Spleen (tissue), 11 donors: ENCODE results near the gene OTUD3. TPM values are rescaled to one million over a fixed set of nuclear protein-coding genes. Genes with fewer than 3 reads are reported as not detected.
A peak's percentile ranks its signal among the peaks of the same experiment; 100 is the strongest.

Experiments
- DNase-seq: peaks from one replicate; pipeline ENCODE4 v3.0.0-alpha.2; 2020
- H3K27ac ChIP-seq, 8 donors: fragments of 200-600 bp; sonication (generic) in 7 of 8; 1 replicate in 4 of 8; 2 replicates in 4 of 8; pipeline versions ENCODE4 v1.5.0 to v1.8.0; 2016 to 2021; ENCODE audit warnings: inconsistent platforms in 4 of 8, mild to moderate bottlenecking in 4 of 8, moderate library complexity in 1 of 8
- H3K27me3 ChIP-seq, 7 donors: fragments of 200-600 bp; sonication (generic) in 6 of 7; replicated peaks in 1 of 7; 1 replicate in 4 of 7; 2 replicates in 3 of 7; pipeline versions ENCODE4 v1.5.0 to v1.8.0; 2016 to 2021; ENCODE audit warnings: inconsistent platforms in 3 of 7, mild to moderate bottlenecking in 1 of 7
- H3K36me3 ChIP-seq, 6 donors: fragments of 200-600 bp; sonication (generic) in 5 of 6; 1 replicate in 4 of 6; 2 replicates in 2 of 6; pipeline versions ENCODE4 v1.5.0 to v1.8.0; 2016 to 2021; ENCODE audit warnings: inconsistent platforms in 2 of 6
- H3K4me1 ChIP-seq, 6 donors: fragments of 200-600 bp; sonication (generic) in 5 of 6; 1 replicate in 3 of 6; 2 replicates in 3 of 6; pipeline versions ENCODE4 v1.5.0 to v1.8.0; 2016 to 2021; ENCODE audit warnings: inconsistent platforms in 3 of 6
- H3K4me3 ChIP-seq, 8 donors: fragments of 200-600 bp; sonication (generic) in 7 of 8; 1 replicate in 4 of 8; 2 replicates in 4 of 8; pipeline versions ENCODE4 v1.5.0 to v1.8.0; 2016 to 2021; ENCODE audit warnings: inconsistent platforms in 4 of 8, mild to moderate bottlenecking in 4 of 8, moderate library complexity in 2 of 8
- H3K9me3 ChIP-seq, 8 donors: fragments of 200-600 bp; sonication (generic) in 7 of 8; 1 replicate in 4 of 8; 2 replicates in 4 of 8; pipeline versions ENCODE4 v1.5.0 to v1.8.0; 2016 to 2021; ENCODE audit warnings: inconsistent platforms in 4 of 8
- CTCF ChIP-seq, 11 experiments: fragments of 200-600 bp in 7 of 11; fragments of 450-650 bp in 4 of 11; sonication (generic) in 4 of 11; IDR thresholded peaks in 8 of 11; conservative IDR thresholded peaks in 3 of 11; 1 replicate in 7 of 11; 2 replicates in 4 of 11; pipeline versions ENCODE4 v1.4.0 to v1.8.0; 2016 to 2021; ENCODE audit warnings: antibody characterized with exemption in 11 of 11, inconsistent platforms in 4 of 11, mild to moderate bottlenecking in 1 of 11
- POLR2A ChIP-seq, 3 donors: fragments of 450-650 bp; IDR thresholded peaks; one replicate each; pipeline ENCODE4 v1.5.1; 2017; ENCODE audit warnings: antibody characterized with exemption in 3 of 3, mild to moderate bottlenecking in 1 of 3
- POLR2AphosphoS5 ChIP-seq, 3 donors: sonication (generic); formaldehyde crosslinking; IDR thresholded peaks; one replicate each; pipeline ENCODE4 v1.5.1; 2017; ENCODE audit warnings: antibody characterized with exemption in 3 of 3
- WGBS, 5 donors: extraction: QIAGEN DNeasy Blood & Tissue Kit in 3 of 5; methylation state at CpG; one replicate each; pipeline versions ENCODE4 v1.1.5 to v1.1.7; 2013 to 2018; 5-methylcytosine and 5-hydroxymethylcytosine counted together
- intact Hi-C: fragments of 100-400 bp; cut with DNase I; formaldehyde crosslinking; loops from one replicate; pipeline ENCODE4 v1.15.0; 2023; ENCODE audit warnings: low total_unique reads
- polyA plus RNA-seq, 3 donors: library from polyadenylated mRNA; stranded (reverse); fragments of 200-250 nt; gene quantifications; one replicate each; pipeline ENCODE4 v1.2.1, GENCODE V29; 2013
- total RNA-seq, 7 donors: library from RNA; depleted of rRNA in 3 of 7; stranded (reverse); fragments of >200 nt in 3 of 7; fragmentation: NEBNext Ultra II Directional in 4 of 7; extraction: Animal tissue kit (Norgen Biotek cat#: 25700) in 4 of 7; gene quantifications; one replicate each; pipeline versions ENCODE4 v1.1.0 to v1.2.1, GENCODE V29; 2016 to 2021
- donor health status: healthy with polysubstance abuse.
- donor health status: DM: no; HTN: no; CAD: no; lungs with moderate emphysema.
- donor health status: DM: no; HTN: no; CAD: no.
- donor health status: Bipolar disorder and iron deficiency.
- donor health status: healthy.
- donor health status: DM: no; HTN: no; CAD: no.
- donor health status: DM: yes; HTN: yes; CAD: no.

The OTUD3 gene
- total and polyA plus RNA-seq, 10 donors = 1.5 to 14.0 (median 6.7) TPM

GRCh38 chr1:19869929-19870328 lies 12.3 kb upstream of the OTUD3 start:
- H3K36me3 ChIP-seq = no peaks in the 10 kb centered on the region
- H3K27ac ChIP-seq = no peak overlapping the region
- intact Hi-C loops = no loop called here
- H3K4me3 ChIP-seq = no peak overlapping the region
- H3K9me3 ChIP-seq = peaks cover 0 to 9% (median 2%) of the 10 kb centered on the region in 8 donors
- WGBS, 5 donors = 48 to 75% (median 69%) methylated on average over 5 of the region's 5 CpGs
- H3K27me3 ChIP-seq = peaks cover 0 to 59% (median 0%) of the 10 kb centered on the region in 7 donors
- TF ChIP-seq POLR2AphosphoS5 (IDR thresholded peaks at IDR 0.05) (no peak), POLR2A (IDR thresholded peaks at IDR 0.05) (no peak), CTCF (IDR thresholded peaks at IDR 0.05 in 8 of 11, conservative IDR thresholded peaks at IDR 0.05 in 3 of 11) (no peak)
- no peak for DNase-seq
- H3K4me1 ChIP-seq = no peaks in the 10 kb centered on the region

- no peaks in the 10 kb centered on the region for H3K9me3 ChIP-seq
- no peaks in the 10 kb centered on the region for H3K36me3 ChIP-seq
- H3K4me3 ChIP-seq = no peak overlapping the region
- H3K27me3 ChIP-seq = peaks cover 0 to 78% (median 0%) of the 10 kb centered on the region in 7 donors
- 62 to 78% (median 67%) methylated on average over 7 of the region's 7 CpGs for WGBS, 5 donors
- DNase-seq = no peak
- TF ChIP-seq POLR2AphosphoS5 (IDR thresholded peaks at IDR 0.05) (no peak), POLR2A (IDR thresholded peaks at IDR 0.05) (no peak), CTCF (IDR thresholded peaks at IDR 0.05 in 8 of 11, conservative IDR thresholded peaks at IDR 0.05 in 3 of 11) (peak in 1 of 11 experiments; percentile 26)
- intact Hi-C loops = no loop called here
- H3K4me1 ChIP-seq = no peaks in the 10 kb centered on the region
- H3K27ac ChIP-seq = no peak overlapping the region
These were observed 10.0 kb upstream of the OTUD3 start for GRCh38 chr1:19872190-19872589.

GRCh38 chr1:19877181-19877750 lies 4.9 kb upstream of the OTUD3 start:
- 73 to 83% (median 79%) methylated on average over 16 of the region's 16 CpGs for WGBS, 5 donors
- intact Hi-C loops = no loop called here
- no peaks in the 10 kb centered on the region for H3K9me3 ChIP-seq

More at GRCh38 chr1:19877181-19877750, 4.9 kb upstream of the OTUD3 start:
- H3K4me1 ChIP-seq = peaks cover 0 to 7% (median 5%) of the 10 kb centered on the region in 6 donors
- H3K4me3 ChIP-seq = no peak overlapping the region
- no peaks in the 10 kb centered on the region for H3K36me3 ChIP-seq
- no peak for DNase-seq
- TF ChIP-seq POLR2A (IDR thresholded peaks at IDR 0.05) = no peak
- TF ChIP-seq CTCF (IDR thresholded peaks at IDR 0.05 in 8 of 11, conservative IDR thresholded peaks at IDR 0.05 in 3 of 11) = no peak
- no peak for TF ChIP-seq POLR2AphosphoS5 (IDR thresholded peaks at IDR 0.05)
- no peak overlapping the region for H3K27ac ChIP-seq
- H3K27me3 ChIP-seq = peaks cover 0 to 64% (median 0%) of the 10 kb centered on the region in 7 donors
